AG09319 (cell line): ENCODE data around the gene PHF19.

Experiments used
- DNase-seq: peaks from one replicate; pipeline ENCODE4 v3.0.0-alpha.2; 2010; ENCODE audit warnings: low read depth; ENCODE audit errors: extremely low read depth
- TF ChIP-seq, protein P1 (sequence below): IDR thresholded peaks from 2 replicates; pipeline ENCODE4 v1.5.1; 2011; ENCODE audit warnings: low read depth, mild to moderate bottlenecking, inconsistent platforms, low read length, moderate library complexity

PHF19 gene

DNA sequence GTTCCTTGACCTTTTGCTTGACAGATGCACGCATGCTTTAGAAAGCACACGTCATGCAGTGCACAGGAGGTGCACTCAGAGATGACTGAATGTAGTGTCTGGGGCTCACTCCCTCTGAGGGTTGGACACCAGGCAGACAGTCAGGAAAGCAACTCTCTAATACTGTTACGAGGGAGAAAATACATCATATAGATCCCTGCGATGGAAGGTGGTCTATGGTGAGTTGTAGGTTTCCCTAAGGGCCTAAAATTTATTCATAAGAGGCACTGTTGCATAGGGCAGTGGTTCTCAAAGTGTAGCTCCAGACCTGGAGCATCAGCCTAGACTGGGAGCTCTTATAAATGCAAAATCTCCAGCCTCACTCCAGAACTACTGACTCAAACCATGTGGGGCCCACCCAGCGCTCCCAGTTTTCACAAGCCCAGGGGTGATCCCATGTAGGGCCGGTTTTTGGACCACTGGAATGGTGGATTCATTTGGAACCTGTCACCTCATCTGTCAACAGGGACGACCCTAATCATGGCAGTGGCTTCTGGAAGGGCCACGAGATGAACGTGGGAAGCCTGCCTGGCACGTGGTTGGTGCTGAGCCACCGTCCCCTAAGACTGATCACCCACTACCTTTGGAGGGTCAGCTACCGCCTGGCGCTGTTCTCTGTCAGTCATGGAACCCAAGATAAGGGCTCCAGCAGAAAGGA is 16.8 kb upstream of the PHF19 start:
- DNase-seq: no peak
- TF ChIP-seq, protein P1, sequence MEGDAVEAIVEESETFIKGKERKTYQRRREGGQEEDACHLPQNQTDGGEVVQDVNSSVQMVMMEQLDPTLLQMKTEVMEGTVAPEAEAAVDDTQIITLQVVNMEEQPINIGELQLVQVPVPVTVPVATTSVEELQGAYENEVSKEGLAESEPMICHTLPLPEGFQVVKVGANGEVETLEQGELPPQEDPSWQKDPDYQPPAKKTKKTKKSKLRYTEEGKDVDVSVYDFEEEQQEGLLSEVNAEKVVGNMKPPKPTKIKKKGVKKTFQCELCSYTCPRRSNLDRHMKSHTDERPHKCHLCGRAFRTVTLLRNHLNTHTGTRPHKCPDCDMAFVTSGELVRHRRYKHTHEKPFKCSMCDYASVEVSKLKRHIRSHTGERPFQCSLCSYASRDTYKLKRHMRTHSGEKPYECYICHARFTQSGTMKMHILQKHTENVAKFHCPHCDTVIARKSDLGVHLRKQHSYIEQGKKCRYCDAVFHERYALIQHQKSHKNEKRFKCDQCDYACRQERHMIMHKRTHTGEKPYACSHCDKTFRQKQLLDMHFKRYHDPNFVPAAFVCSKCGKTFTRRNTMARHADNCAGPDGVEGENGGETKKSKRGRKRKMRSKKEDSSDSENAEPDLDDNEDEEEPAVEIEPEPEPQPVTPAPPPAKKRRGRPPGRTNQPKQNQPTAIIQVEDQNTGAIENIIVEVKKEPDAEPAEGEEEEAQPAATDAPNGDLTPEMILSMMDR: no peak

DNA sequence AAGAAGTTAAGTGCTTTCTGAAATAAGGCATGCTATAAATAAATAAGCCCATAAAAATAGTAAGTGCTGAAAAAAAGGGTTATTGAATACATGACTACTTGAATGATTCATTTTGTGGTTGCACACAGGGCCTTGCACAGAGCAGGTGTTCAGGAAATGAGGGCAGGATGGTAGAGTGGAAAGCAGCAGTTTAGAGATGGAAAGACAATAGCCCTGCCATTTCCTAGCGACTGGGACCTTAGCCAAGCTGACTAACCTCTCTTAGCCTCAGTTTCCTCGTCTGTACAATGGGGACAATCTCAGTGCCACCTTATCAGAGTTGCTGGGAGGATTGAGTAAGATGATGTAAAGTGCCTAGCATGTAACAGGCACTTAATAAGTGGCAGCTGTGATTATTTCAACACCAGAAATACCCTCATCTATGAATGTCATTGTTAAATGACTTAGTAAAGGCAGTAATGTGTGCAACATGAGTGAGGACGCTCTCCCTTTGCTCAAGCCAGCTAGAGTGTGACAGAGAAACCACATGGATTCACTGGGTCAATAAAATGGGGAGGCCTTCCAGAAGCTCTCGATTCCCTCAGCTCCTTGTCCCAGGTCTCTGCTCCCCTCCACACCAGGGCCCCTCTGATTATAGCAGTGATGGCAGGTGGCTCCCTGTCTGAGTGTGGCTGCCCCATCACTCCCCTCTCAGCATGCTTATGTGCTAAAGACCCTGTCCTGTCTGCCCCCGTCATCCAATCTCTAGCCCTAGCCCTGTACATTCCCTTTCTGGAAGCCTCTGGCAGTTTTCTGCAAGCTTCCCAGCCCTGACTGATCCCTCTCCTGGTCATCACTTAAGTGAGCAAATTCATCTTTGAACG is 16.0 kb upstream of the PHF19 start:
- TF ChIP-seq, protein P1: no peak
- DNase-seq: no peak

DNA sequence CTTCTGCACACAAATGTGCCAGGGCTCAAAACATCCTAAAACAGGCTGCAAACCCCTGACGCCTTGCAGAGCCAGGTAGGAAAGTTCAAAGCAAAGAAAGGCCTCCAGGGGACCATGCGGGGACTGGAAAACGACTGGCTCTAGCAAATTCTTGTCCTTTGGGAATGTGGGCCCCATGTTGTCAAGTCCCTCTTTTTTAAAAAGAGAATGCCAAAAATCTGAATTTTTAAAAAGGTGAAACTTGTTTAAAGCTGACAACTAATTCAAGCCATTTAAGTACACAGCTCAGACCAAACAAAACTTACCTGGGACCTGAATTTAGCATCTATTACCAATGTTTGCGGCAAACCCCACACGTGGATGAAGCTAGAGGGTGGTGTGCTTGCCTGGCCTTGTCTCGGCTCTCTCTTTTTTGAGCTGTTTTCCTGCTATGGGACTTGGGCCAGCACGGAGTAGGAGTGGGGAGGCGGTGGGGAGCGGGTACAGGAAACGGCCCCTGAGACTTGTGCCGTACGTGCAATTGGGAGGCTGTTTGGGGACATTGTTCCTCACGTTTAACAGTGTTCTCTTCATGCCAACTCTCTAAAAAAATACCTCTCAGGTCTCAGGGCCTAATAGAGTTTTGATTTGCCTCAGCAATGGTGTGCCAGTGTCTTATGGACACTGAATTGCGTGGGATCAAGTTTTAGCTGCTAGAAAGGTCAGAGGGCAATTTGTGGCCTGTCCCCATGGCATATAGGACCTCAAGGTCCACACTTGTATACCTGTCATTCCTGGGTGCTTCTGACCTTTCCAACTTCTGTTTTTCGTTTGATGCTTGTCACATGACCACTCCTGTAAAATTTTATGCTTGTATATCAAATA is 15.1 kb upstream of the PHF19 start:
- TF ChIP-seq, protein P1: no peak
- no peak for DNase-seq

DNA sequence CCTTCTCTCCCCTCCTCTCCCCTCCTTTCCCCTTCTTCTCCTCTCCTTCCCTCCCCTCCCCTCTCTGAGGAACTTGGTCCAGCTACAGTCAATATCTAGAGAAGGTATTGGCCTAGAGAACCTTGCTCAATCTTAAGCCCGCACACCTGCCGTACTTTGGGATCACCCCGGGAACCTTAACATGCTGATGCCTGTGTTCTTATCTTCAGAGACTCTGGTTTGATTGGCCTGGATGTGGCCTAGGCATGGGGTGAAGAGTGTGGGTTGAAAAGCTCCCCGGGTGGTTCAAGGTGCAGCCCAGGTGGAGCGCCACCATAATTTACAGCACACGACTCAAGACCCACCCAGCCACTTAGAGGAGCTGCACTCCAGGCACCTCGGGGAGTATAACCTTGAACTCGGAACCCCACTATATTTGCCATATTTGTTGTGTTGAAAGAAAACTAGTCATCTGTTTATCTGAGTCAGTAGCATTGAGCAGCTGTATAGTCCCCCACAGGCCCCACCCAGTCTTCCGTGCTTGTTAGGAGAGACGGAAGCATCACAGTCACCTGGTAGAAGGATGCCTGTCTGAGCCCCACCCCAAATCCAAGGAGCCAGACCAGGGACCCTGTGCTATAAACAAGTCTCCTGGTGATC is 14.4 kb upstream of the PHF19 start:
- TF ChIP-seq, protein P1: no peak
- no peak for DNase-seq

DNA sequence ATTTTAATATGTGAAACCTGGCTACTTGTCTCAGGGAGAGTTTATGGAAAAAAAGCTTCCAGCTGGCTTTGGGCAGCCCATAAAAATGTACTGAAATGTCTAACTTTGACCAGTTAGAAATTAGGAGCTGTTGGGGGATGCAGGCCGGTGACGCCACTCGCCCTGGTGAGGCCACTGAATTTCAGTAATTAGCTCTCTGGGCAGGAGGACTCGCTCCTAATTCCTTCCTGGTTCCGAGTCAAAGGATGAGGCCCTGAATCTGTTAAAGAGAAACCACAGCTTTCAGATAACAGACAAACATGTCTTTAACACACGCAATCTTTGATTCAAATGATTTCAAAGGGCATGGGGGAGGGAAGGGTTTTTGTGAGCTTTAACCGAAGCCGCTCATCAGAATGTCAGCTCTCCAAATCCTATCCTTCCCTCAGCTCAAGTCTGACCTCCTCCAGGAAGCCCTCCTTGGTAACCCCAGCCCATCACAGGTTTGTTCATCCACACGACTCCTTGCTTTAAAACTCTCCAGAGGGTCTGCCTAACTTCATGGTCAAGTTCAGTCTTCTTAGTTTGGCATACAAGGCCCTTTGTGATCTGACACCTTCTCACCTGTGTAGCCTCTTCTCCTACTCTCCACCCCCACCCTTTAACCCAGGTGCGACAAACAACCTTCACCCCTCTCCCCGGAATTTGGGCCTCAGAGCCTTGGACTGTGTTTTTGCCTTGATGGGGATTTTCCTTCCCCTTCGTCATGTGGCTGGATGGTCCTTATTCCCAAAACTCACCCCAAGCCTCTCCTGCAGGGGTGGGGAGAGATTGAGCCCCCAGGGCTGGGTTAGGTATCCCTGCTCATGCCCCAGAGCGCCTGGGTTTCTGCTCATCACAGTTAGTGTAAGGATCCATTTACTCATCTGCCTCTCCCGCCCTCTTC is 13.6 kb upstream of the PHF19 start:
- TF ChIP-seq, protein P1: no peak
- DNase-seq: no peak

DNA sequence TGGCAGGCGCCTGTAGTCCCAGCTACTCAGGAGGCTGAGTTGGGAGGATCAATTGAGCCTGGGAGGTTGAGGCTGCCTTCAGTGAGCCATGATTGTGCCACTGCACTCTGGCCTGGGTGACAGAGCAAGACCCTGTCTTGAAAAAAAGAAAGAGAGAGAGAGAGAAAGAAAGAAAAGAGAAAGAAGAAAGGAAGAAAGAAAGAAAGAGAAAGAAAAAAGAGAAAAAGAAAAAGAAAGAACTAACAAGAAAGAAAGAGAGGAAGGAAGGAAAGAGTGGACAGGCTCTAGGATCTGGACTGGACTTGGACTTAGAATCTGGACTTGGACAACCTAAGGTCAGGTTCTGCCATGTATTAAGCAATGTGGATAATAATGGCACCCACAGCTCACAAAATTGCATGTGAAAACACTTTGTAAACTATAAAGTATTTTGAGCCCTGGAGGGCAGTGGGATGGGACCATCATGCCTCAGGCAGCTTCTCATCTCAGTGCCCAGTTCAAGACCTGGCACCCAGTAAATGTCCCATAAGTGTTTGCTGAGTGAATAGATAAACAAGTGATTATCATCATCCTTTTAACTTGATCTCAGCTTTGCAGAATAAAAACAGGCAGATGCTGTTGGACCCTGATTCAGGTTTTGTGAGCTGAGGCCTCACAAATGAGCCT is 12.8 kb upstream of the PHF19 start:
- TF ChIP-seq, protein P1: no peak
- no peak for DNase-seq
